GM18498 (cell line): ENCODE measurements around the gene PAX9.

Source experiments
- ATAC-seq: cut with Tn5 transposase; IDR thresholded peaks from one replicate; pipeline ENCODE4 v1.9.1; 2021; ENCODE audit warnings: mild to moderate bottlenecking, moderate library complexity; ENCODE audit not compliant: unreplicated experiment

Gene PAX9

DNA sequence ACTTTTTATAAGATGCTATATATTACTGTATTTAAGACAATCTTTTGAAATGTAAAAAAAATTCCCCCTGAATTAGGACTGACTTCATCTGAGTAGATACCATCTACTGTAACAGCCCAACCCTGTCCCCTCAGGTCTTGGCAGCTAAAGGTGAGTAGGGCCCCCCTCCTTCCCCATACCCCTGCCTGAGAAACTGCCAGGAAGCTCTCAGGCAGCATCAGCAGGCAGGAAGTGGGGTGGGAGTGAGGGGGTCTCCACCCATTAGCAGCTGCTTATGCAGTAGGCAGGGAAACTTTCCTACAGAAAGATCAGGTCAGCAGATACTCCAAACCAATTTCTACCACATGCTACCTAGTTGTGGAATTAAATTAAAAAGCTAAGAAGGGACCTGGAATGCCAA lies 62.5 kb downstream of the PAX9 start:
- ATAC-seq: no peak

DNA sequence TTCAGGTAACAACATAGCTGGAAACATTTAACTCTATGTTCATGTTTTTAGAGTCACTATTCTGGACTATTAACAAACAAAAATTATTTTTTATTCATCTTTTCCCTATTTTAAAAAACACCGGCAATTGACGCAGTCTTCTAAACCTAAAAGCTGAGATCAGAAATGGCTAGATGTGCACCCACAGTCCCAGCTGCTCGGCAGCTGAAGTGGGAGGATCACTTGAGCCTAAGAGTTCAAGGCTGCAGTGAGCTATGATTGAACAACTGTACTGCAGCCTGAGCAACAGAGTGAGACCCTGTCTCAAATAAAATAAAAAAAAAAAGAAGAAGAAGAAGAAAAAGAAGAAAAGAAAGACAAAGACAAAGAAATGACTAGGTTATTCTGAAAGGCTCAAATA lies 64.5 kb downstream of the PAX9 start:
- no peak for ATAC-seq
